Epithelial cell of esophagus (primary cell): ENCODE measurements around the gene KIF20B.

ENCODE experiments used
- DNase-seq: peaks from one replicate; pipeline ENCODE4 v3.0.0; 2010; ENCODE audit warnings: low read depth
- H3K4me3 ChIP-seq: 2 replicates; pipeline ENCODE4 v1.5.1; 2011; ENCODE audit warnings: mild to moderate bottlenecking, low read length, control low read depth
- CTCF ChIP-seq: IDR thresholded peaks from 2 replicates; pipeline ENCODE4 v1.5.1; 2011; ENCODE audit warnings: low read depth, mild to moderate bottlenecking, low read length, control low read depth, inconsistent platforms; ENCODE audit not compliant: insufficient read depth; ENCODE audit errors: missing control alignments

KIF20B gene

GRCh38 chr10:89792187-89792586 lies 90.8 kb downstream of the KIF20B start:
- H3K4me3 ChIP-seq, result no peak overlapping the region
- TF ChIP-seq CTCF, result no peak
- DNase-seq, result peak; percentile 53

GRCh38 chr10:89793649-89794254 lies 92.4 kb downstream of the KIF20B start:
- peak; percentile 79 for TF ChIP-seq CTCF
- DNase-seq, result peak; percentile 79
- no peak overlapping the region for H3K4me3 ChIP-seq

GRCh38 chr10:89795840-89796239 lies 94.5 kb downstream of the KIF20B start:
- TF ChIP-seq CTCF, result no peak
- DNase-seq, result no peak
- no peak overlapping the region for H3K4me3 ChIP-seq

GRCh38 chr10:89798092-89798491 lies 96.7 kb downstream of the KIF20B start:
- no peak overlapping the region for H3K4me3 ChIP-seq
- no peak for DNase-seq
- TF ChIP-seq CTCF, result no peak

GRCh38 chr10:89799573-89799972 lies 98.2 kb downstream of the KIF20B start:
- TF ChIP-seq CTCF, result no peak
- no peak overlapping the region for H3K4me3 ChIP-seq
- no peak for DNase-seq

GRCh38 chr10:89805599-89806013 lies 104.2 kb downstream of the KIF20B start:
- no peak overlapping the region for H3K4me3 ChIP-seq
- TF ChIP-seq CTCF, result no peak
- DNase-seq, result no peak

- no peak for TF ChIP-seq CTCF
- H3K4me3 ChIP-seq, result no peak overlapping the region
- no peak for DNase-seq
These were observed 107.5 kb downstream of the KIF20B start for GRCh38 chr10:89808842-89809241.
